OCI-LY3 (cell line): Measurements from ENCODE around the gene ZNF215.

ENCODE experiments used
- H2AFZ ChIP-seq: fragments of 200-600, 300-600 bp; shearing (Covaris generic); 2 replicates; pipeline ENCODE4 v1.6.0; 2014; ENCODE audit warnings: antibody characterized with exemption, low read depth, low read length
- H3K27ac ChIP-seq: fragments of 200-600, 300-600 bp; sonication (generic); 2 replicates; pipeline ENCODE4 v1.5.1; 2014; ENCODE audit warnings: mild to moderate bottlenecking, low read length, moderate library complexity, mixed read lengths
- H3K27me3 ChIP-seq: fragments of 200-600, 300-600 bp; sonication (generic); 2 replicates; pipeline ENCODE4 v1.6.1; 2014; ENCODE audit warnings: low read depth, low read length, mixed read lengths
- H3K36me3 ChIP-seq: fragments of 200-600, 300-600 bp; sonication (generic); replicated peaks from 2 replicates; pipeline ENCODE3; 2014; ENCODE audit warnings: low read depth, low read length, mixed read lengths
- H3K4me1 ChIP-seq: fragments of 300-600, 200-600 bp; sonication (generic); 2 replicates; pipeline ENCODE4 v1.6.1; 2014; ENCODE audit warnings: low read length, mixed read lengths
- H3K4me2 ChIP-seq: fragments of 200-600, 300-600 bp; sonication (generic); 2 replicates; pipeline ENCODE4 v1.6.1; 2014; ENCODE audit warnings: low read length, mixed read lengths
- H3K4me3 ChIP-seq: fragments of 300-600, 200-600 bp; sonication (generic); 2 replicates; pipeline ENCODE4 v1.5.1; 2014; ENCODE audit warnings: antibody characterized with exemption, mild to moderate bottlenecking, low read length, moderate library complexity
- H3K79me2 ChIP-seq: fragments of 300-600, 200-600 bp; shearing (Covaris generic); 2 replicates; pipeline ENCODE4 v1.6.1; 2014; ENCODE audit warnings: mild to moderate bottlenecking, low read length, mixed read lengths
- H3K9ac ChIP-seq: fragments of 300-600, 200-600 bp; shearing (Covaris generic); 2 replicates; pipeline ENCODE4 v1.6.0; 2014; ENCODE audit warnings: mild to moderate bottlenecking, low read length, moderate library complexity
- H3K9me3 ChIP-seq: fragments of 200-600, 300-600 bp; shearing (Covaris generic); 2 replicates; pipeline ENCODE4 v1.6.1; 2014; ENCODE audit warnings: low read length, mixed read lengths; ENCODE audit not compliant: insufficient read depth
- H4K20me1 ChIP-seq: fragments of 200-600, 300-600 bp; sonication (generic); 2 replicates; pipeline ENCODE4 v1.6.1; 2016; ENCODE audit warnings: low read length, mixed read lengths; ENCODE audit not compliant: insufficient read depth
- CTCF ChIP-seq: fragments of 200-600, 300-600 bp; sonication (generic); IDR thresholded peaks from 2 replicates; pipeline ENCODE4 v1.5.1; 2014; ENCODE audit warnings: antibody characterized with exemption, low read length, low read depth
- EZH2phosphoT487 ChIP-seq: fragments of 200-600 bp; shearing (Covaris generic); IDR thresholded peaks from 2 replicates; pipeline ENCODE4 v1.6.1; 2018; ENCODE audit warnings: antibody characterized with exemption, mixed run types, low read depth

ZNF215 gene

GRCh38 chr11:6925007-6925577 is 1.1 kb upstream of the ZNF215 start:
- TF ChIP-seq EZH2phosphoT487 (no peak), CTCF (no peak)
- Histone ChIP-seq H3K9ac (no peak overlapping the region), H3K27me3 (no peaks in the 10 kb centered on the region), H2AFZ (no peak overlapping the region), H4K20me1 (peaks cover 8% of the 10 kb centered on the region), H3K9me3 (no peaks in the 10 kb centered on the region), H3K27ac (peak overlapping the region; percentile 82; the same call in 1 of the 2 replicates), H3K79me2 (peaks cover 28% of the 10 kb centered on the region), H3K4me1 (peaks cover 51% of the 10 kb centered on the region), H3K4me2 (0 out of 2 replicates have a peak overlapping the region, but pooled peaks have one; percentile 97), H3K36me3 (peaks cover 24% of the 10 kb centered on the region), H3K4me3 (no peak overlapping the region)

GRCh38 chr11:6925636-6926207 is 504 bp upstream of the ZNF215 start:
- peaks cover 51% of the 10 kb centered on the region for H3K4me1 ChIP-seq
- TF ChIP-seq CTCF: no peak
- no peak for TF ChIP-seq EZH2phosphoT487
- H2AFZ ChIP-seq: peak overlapping the region; percentile 92
- H3K27ac ChIP-seq: peak overlapping the region; percentile 82
- peaks cover 32% of the 10 kb centered on the region for H3K79me2 ChIP-seq
- H3K27me3 ChIP-seq: no peaks in the 10 kb centered on the region
- no peaks in the 10 kb centered on the region for H3K9me3 ChIP-seq
- peak overlapping the region; percentile 96 for H3K9ac ChIP-seq
- H3K4me3 ChIP-seq: peak overlapping the region; percentile 88
- H3K36me3 ChIP-seq: peaks cover 29% of the 10 kb centered on the region
- peak overlapping the region; percentile 97 for H3K4me2 ChIP-seq
- H4K20me1 ChIP-seq: peaks cover 13% of the 10 kb centered on the region

GRCh38 chr11:6927030-6927617 is 898 bp downstream of the ZNF215 start:
- H3K27ac ChIP-seq: peak overlapping the region; percentile 82
- H4K20me1 ChIP-seq: peaks cover 22% of the 10 kb centered on the region
- no peaks in the 10 kb centered on the region for H3K9me3 ChIP-seq
- peaks cover 45% of the 10 kb centered on the region for H3K4me1 ChIP-seq
- H3K4me2 ChIP-seq: peak overlapping the region; percentile 97
- H3K79me2 ChIP-seq: peaks cover 39% of the 10 kb centered on the region
- H3K4me3 ChIP-seq: peak overlapping the region; percentile 88
- H3K9ac ChIP-seq: peak overlapping the region; percentile 96
- H2AFZ ChIP-seq: peak overlapping the region; percentile 92
- TF ChIP-seq EZH2phosphoT487 (no peak), CTCF (no peak)
- H3K27me3 ChIP-seq: no peaks in the 10 kb centered on the region
- H3K36me3 ChIP-seq: peaks cover 39% of the 10 kb centered on the region

GRCh38 chr11:6928916-6929315 is 2.7 kb downstream of the ZNF215 start:
- H3K79me2 ChIP-seq: peaks cover 42% of the 10 kb centered on the region
- H3K4me2 ChIP-seq: no peak overlapping the region
- H3K27ac ChIP-seq: no peak overlapping the region
- TF ChIP-seq EZH2phosphoT487: no peak
- no peak for TF ChIP-seq CTCF
- H3K9ac ChIP-seq: no peak overlapping the region
- H3K27me3 ChIP-seq: no peaks in the 10 kb centered on the region
- peaks cover 27% of the 10 kb centered on the region for H4K20me1 ChIP-seq
- H3K4me3 ChIP-seq: no peak overlapping the region
- peaks cover 27% of the 10 kb centered on the region for H3K4me1 ChIP-seq
- H3K9me3 ChIP-seq: no peaks in the 10 kb centered on the region
- H2AFZ ChIP-seq: no peak overlapping the region
- peaks cover 52% of the 10 kb centered on the region for H3K36me3 ChIP-seq
